Right atrium auricular region (tissue), 2 donors: ENCODE results near the gene QRICH1. TPM values are rescaled to one million over a fixed set of nuclear protein-coding genes. Genes with fewer than 3 reads are reported as not detected.

Experiments used
- DNase-seq: peaks from one replicate; pipeline ENCODE4 v3.0.0-alpha.2; 2019; ENCODE audit warnings: low spot score
- H3K27ac ChIP-seq, 2 donors: fragments of 200-600 bp; sonication (generic); 1 replicate in 1 of 2; 2 replicates in 1 of 2; pipeline ENCODE4 v1.5.1; 2016 to 2019
- H3K27me3 ChIP-seq, 2 donors: fragments of 200-600 bp; sonication (generic); one replicate each; pipeline versions ENCODE4 v1.5.1 to v1.6.0; 2017 to 2019
- H3K36me3 ChIP-seq: fragments of 200-600 bp; sonication (generic); one replicate; pipeline ENCODE4 v1.5.1; 2016
- H3K4me1 ChIP-seq, 2 donors: fragments of 200-600 bp; sonication (generic); one replicate each; pipeline versions ENCODE4 v1.5.1 to v1.6.0; 2017 to 2019
- H3K4me3 ChIP-seq, 2 donors: fragments of 200-600 bp; sonication (generic); 1 replicate in 1 of 2; 2 replicates in 1 of 2; pipeline ENCODE4 v1.5.1; 2017 to 2019; ENCODE audit warnings: mild to moderate bottlenecking in 1 of 2, moderate library complexity in 1 of 2
- H3K9me3 ChIP-seq, 2 donors: fragments of 200-600 bp; sonication (generic); one replicate each; pipeline ENCODE4 v1.5.1; 2019
- total RNA-seq, 2 donors: library from RNA; depleted of rRNA; stranded (reverse); fragments of >200 nt; gene quantifications; one replicate each; pipeline ENCODE4 v1.1.0, GENCODE V29; 2016
- TF ChIP-seq, protein P1 (sequence below), 2 donors: fragments of 200-600 bp; sonication (generic); IDR thresholded peaks; one replicate each; pipeline ENCODE4 v1.5.1; 2019; ENCODE audit warnings: antibody characterized with exemption in 2 of 2

The QRICH1 gene
- total RNA-seq, 2 donors from 2014 or later: 39.1 to 46.8 TPM

DNA sequence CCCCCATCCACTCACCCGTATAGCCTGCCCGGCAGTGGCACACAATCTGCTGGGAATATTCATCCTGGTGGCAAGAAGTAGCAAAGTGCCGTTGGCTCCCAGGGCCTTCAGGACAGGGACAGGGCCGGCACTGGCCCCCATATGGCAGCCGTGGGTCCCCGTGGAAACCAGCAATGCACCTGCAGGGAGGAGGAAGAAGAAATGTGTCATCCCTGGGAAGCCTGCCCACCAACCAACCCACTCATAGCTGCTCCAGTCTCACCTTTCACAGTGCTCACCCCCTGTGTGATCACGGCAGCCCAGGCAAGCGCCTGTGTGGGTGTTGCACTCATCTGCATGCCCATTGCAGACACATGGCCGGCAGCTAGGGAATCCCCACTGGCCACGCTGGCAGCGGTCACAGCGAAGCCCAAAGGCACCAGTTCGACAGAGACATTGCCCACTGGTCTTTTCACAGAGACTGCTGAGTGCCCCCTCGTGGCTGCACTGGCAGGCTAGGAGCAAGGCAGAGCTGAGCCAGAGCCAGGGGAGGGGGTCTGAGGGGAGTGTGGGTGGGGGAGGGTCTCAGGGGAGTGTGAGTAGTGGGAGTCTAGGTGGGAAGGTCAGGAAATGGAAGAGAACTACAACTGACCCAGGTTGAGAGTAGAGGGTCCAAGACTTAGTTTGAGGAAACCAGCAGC, 31.3 kb upstream of the QRICH1 start:
- Histone ChIP-seq H3K4me1 (peaks cover 0 to 11% of the 10 kb centered on the region in 2 donors), H3K27ac (no peak overlapping the region), H3K4me3 (no peak overlapping the region), H3K27me3 (no peaks in the 10 kb centered on the region), H3K9me3 (no peaks in the 10 kb centered on the region), H3K36me3 (peaks cover 89% of the 10 kb centered on the region)
- no peak for DNase-seq
- TF ChIP-seq, protein P1, sequence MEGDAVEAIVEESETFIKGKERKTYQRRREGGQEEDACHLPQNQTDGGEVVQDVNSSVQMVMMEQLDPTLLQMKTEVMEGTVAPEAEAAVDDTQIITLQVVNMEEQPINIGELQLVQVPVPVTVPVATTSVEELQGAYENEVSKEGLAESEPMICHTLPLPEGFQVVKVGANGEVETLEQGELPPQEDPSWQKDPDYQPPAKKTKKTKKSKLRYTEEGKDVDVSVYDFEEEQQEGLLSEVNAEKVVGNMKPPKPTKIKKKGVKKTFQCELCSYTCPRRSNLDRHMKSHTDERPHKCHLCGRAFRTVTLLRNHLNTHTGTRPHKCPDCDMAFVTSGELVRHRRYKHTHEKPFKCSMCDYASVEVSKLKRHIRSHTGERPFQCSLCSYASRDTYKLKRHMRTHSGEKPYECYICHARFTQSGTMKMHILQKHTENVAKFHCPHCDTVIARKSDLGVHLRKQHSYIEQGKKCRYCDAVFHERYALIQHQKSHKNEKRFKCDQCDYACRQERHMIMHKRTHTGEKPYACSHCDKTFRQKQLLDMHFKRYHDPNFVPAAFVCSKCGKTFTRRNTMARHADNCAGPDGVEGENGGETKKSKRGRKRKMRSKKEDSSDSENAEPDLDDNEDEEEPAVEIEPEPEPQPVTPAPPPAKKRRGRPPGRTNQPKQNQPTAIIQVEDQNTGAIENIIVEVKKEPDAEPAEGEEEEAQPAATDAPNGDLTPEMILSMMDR (IDR thresholded peaks at IDR 0.05): no peak

- Histone ChIP-seq H3K4me3 (no peak overlapping the region), H3K4me1 (peaks cover 0 to 11% of the 10 kb centered on the region in 2 donors), H3K27me3 (no peaks in the 10 kb centered on the region), H3K27ac (no peak overlapping the region), H3K36me3 (peaks cover 80% of the 10 kb centered on the region), H3K9me3 (no peaks in the 10 kb centered on the region)
- TF ChIP-seq, protein P1 (IDR thresholded peaks at IDR 0.05): no peak
- no peak for DNase-seq
Measured at GRCh38 chr3:49124203-49124602, 30.3 kb upstream of the QRICH1 start.

DNA sequence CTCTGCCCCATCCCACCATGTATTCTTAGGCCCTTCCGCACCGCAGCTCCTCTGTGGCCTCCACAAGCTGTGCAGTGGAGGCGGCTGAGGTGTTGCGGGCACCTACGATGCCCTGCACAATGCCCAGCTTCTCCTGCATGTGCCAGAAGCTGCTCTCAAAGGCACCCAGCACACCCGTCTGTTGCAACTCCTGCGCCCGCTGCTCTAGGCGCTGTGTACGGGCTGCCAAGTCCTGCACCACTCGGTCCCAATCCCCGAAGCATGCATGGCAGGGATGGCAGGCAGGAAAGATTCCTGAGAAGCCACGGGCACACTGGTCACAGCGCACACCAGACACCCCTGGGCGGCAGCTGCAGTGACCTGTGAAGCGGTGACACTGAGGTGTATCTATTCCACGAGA, 29.8 kb upstream of the QRICH1 start:
- H3K36me3 ChIP-seq: peaks cover 77% of the 10 kb centered on the region
- TF ChIP-seq, protein P1 (IDR thresholded peaks at IDR 0.05): no peak
- H3K4me3 ChIP-seq: no peak overlapping the region
- no peak overlapping the region for H3K27ac ChIP-seq
- no peak for DNase-seq
- H3K4me1 ChIP-seq: peaks cover 0 to 17% of the 10 kb centered on the region in 2 donors
- no peaks in the 10 kb centered on the region for H3K27me3 ChIP-seq
- no peaks in the 10 kb centered on the region for H3K9me3 ChIP-seq

DNA sequence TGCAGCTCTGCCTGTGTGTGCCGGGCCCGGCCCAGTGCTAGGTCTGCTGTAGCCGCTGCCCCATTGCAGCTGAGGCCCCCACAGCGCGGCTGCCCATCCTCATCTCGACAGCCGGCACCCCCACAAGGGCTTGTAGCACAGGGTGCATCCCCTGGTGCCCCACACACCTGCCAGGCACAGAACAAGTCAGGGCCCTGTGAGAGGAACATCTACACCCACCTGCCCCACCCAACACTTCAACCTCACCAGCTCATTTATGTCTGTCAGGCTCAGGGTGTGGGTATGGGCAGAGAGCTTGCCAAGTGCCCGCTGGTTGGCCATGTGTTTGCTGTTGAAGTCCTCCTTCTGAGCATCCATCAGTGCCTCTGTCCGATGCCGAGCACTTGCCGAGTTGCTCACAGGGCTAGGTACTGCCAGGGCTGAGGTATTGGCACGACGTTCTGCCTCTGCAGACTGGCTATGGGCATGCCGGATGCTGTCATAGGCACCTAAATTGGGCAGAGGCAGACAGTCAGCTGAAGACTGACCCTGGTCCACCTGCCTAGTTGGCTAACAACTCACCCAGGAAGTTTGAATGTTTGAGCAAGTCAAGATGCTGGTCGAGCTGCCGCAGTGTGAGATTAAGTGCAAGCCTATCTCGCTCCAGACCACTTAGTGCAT, 29.1 kb upstream of the QRICH1 start:
- peaks cover 77% of the 10 kb centered on the region for H3K36me3 ChIP-seq
- peaks cover 0 to 20% of the 10 kb centered on the region in 2 donors for H3K4me1 ChIP-seq
- H3K9me3 ChIP-seq: no peaks in the 10 kb centered on the region
- no peak for DNase-seq
- TF ChIP-seq, protein P1 (IDR thresholded peaks at IDR 0.05): no peak
- no peak overlapping the region for H3K27ac ChIP-seq
- H3K27me3 ChIP-seq: no peaks in the 10 kb centered on the region
- no peak overlapping the region for H3K4me3 ChIP-seq

DNA sequence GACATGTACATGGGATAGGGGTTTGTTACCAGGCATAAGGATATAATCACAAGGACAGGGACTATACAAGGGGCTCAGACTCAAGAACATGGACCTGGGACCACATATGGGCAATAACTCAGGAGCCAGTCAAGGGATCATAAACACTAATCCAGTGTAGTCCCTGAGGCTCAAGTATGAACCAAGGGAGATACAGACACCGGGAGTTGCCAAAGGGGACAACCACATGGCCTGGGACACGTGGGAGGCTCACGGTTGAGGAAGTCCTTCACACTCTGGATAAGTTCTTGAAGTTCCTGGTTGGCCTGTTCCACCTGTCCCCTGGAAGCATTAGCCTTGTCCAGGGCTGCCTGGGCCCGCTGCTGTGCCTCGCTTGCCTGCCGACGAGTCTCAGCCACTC, 28.6 kb upstream of the QRICH1 start:
- TF ChIP-seq, protein P1 (IDR thresholded peaks at IDR 0.05): no peak
- Histone ChIP-seq H3K27ac (no peak overlapping the region), H3K27me3 (no peaks in the 10 kb centered on the region), H3K36me3 (peaks cover 78% of the 10 kb centered on the region), H3K9me3 (no peaks in the 10 kb centered on the region), H3K4me3 (no peak overlapping the region), H3K4me1 (peaks cover 0 to 20% of the 10 kb centered on the region in 2 donors)
- DNase-seq: no peak
